ENCODE measurements around the gene PITPNB. TPM values are rescaled to one million over a fixed set of nuclear protein-coding genes. Genes with fewer than 3 reads are reported as not detected.

PITPNB gene
- total and polyA plus RNA-seq, 2 experiments from 2014 or later, result 50.9 to 56.0 TPM

DNA sequence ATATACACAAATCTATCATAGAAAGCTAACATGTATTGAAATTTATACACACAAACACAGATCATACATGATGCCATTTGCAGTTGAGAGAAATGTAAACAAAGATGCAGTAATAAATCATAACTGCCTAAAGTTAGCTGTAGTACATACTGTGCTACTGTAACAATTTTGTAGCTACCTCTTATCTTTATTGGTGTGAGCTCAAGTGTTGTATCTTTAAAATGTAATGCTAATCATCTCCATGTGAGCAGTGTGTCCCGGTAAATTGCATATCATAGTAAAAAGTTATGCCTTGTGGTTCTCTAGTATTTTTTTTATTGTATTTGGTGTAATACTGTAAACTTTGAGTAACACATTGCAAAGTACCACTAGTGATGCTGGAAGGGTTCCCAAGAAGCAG is 16.8 kb upstream of the PITPNB start:
- Histone ChIP-seq H3K9me2 (ENCODE audit: insufficient read depth) (no peaks in the 10 kb centered on the region; the same call in 1 of the 2 replicates), H2AFZ (no peak overlapping the region), H3K27me3 (ENCODE audit: insufficient read depth) (no peaks in the 10 kb centered on the region), H3K4me2 (no peak overlapping the region), H3K79me2 (replicated peaks; ENCODE audit: insufficient read depth) (no peaks in the 10 kb centered on the region; the same call in 1 of the 2 replicates), H3F3A (replicated peaks; ENCODE audit: low read depth) (no peaks in the 10 kb centered on the region), H3K4me1 (ENCODE audit: insufficient read depth) (peaks cover 2% of the 10 kb centered on the region), H3K4me3 (no peak overlapping the region), H4K20me1 (replicated peaks; ENCODE audit: insufficient read depth) (no peaks in the 10 kb centered on the region), H3K36me3 (ENCODE audit: insufficient read depth) (no peaks in the 10 kb centered on the region), H3K27ac (ENCODE audit: low read depth) (no peak overlapping the region)
- Mint-ChIP-seq H3K36me3 (ENCODE audit: low read depth) (peaks cover 16% of the 10 kb centered on the region; the same call in 2 of the 3 replicates), H3K4me3 (no peak overlapping the region), H3K4me1 (peaks cover 10% of the 10 kb centered on the region), H3K27me3 (ENCODE audit: insufficient read depth, low read depth, poor library complexity) (no peaks in the 10 kb centered on the region), H3K9me3 (no peaks in the 10 kb centered on the region; the same call in 2 of the 3 replicates), H3K27ac (no peak overlapping the region)
- ATAC-seq (no peak), DNase-seq (ENCODE audit: low spot score) (no peak)
- no peak for TF ChIP-seq ETS1 (IDR thresholded peaks at IDR 0.05)
- no peak for TF ChIP-seq STAT1 (IDR thresholded peaks at IDR 0.05; ENCODE audit: unreplicated experiment)
- TF ChIP-seq, protein P1, sequence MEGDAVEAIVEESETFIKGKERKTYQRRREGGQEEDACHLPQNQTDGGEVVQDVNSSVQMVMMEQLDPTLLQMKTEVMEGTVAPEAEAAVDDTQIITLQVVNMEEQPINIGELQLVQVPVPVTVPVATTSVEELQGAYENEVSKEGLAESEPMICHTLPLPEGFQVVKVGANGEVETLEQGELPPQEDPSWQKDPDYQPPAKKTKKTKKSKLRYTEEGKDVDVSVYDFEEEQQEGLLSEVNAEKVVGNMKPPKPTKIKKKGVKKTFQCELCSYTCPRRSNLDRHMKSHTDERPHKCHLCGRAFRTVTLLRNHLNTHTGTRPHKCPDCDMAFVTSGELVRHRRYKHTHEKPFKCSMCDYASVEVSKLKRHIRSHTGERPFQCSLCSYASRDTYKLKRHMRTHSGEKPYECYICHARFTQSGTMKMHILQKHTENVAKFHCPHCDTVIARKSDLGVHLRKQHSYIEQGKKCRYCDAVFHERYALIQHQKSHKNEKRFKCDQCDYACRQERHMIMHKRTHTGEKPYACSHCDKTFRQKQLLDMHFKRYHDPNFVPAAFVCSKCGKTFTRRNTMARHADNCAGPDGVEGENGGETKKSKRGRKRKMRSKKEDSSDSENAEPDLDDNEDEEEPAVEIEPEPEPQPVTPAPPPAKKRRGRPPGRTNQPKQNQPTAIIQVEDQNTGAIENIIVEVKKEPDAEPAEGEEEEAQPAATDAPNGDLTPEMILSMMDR (conservative IDR thresholded peaks at IDR 0.05; ENCODE audit: low read depth in 2 of 2), result no peak
- no peak for TF ChIP-seq JUNB (IDR thresholded peaks at IDR 0.05; ENCODE audit: unreplicated experiment)
- TF ChIP-seq CREB1 (CRISPR knock-in tag; IDR thresholded peaks at IDR 0.05; ENCODE audit: low read depth), result no peak
- TF ChIP-seq, protein P2, sequence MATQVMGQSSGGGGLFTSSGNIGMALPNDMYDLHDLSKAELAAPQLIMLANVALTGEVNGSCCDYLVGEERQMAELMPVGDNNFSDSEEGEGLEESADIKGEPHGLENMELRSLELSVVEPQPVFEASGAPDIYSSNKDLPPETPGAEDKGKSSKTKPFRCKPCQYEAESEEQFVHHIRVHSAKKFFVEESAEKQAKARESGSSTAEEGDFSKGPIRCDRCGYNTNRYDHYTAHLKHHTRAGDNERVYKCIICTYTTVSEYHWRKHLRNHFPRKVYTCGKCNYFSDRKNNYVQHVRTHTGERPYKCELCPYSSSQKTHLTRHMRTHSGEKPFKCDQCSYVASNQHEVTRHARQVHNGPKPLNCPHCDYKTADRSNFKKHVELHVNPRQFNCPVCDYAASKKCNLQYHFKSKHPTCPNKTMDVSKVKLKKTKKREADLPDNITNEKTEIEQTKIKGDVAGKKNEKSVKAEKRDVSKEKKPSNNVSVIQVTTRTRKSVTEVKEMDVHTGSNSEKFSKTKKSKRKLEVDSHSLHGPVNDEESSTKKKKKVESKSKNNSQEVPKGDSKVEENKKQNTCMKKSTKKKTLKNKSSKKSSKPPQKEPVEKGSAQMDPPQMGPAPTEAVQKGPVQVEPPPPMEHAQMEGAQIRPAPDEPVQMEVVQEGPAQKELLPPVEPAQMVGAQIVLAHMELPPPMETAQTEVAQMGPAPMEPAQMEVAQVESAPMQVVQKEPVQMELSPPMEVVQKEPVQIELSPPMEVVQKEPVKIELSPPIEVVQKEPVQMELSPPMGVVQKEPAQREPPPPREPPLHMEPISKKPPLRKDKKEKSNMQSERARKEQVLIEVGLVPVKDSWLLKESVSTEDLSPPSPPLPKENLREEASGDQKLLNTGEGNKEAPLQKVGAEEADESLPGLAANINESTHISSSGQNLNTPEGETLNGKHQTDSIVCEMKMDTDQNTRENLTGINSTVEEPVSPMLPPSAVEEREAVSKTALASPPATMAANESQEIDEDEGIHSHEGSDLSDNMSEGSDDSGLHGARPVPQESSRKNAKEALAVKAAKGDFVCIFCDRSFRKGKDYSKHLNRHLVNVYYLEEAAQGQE (IDR thresholded peaks at IDR 0.05; ENCODE audit: unreplicated experiment), result no peak

GRCh38 chr22:27934069-27934468 is 15.0 kb upstream of the PITPNB start:
- no peaks in the 10 kb centered on the region; the same call in 1 of the 2 replicates for H3K9me2 ChIP-seq (ENCODE audit: insufficient read depth)
- no peak overlapping the region for H3K27ac ChIP-seq (ENCODE audit: low read depth)
- H4K20me1 ChIP-seq (replicated peaks; ENCODE audit: insufficient read depth), result no peaks in the 10 kb centered on the region
- H3K4me1 Mint-ChIP-seq, result peaks cover 22% of the 10 kb centered on the region
- no peak overlapping the region for H3K4me3 Mint-ChIP-seq
- no peaks in the 10 kb centered on the region for H3F3A ChIP-seq (replicated peaks; ENCODE audit: low read depth)
- no peak for ATAC-seq
- H3K9me3 Mint-ChIP-seq, result no peaks in the 10 kb centered on the region; the same call in 2 of the 3 replicates
- no peaks in the 10 kb centered on the region for H3K27me3 Mint-ChIP-seq (ENCODE audit: insufficient read depth, low read depth, poor library complexity)
- no peak overlapping the region for H3K4me3 ChIP-seq
- no peak for TF ChIP-seq ZNF331 (CRISPR knock-in tag; IDR thresholded peaks at IDR 0.05; ENCODE audit: low read depth)
- no peak for TF ChIP-seq CREB1 (CRISPR knock-in tag; IDR thresholded peaks at IDR 0.05; ENCODE audit: low read depth)
- H3K4me1 ChIP-seq (ENCODE audit: insufficient read depth), result peaks cover 15% of the 10 kb centered on the region
- H3K27ac Mint-ChIP-seq, result no peak overlapping the region
- no peak for DNase-seq (ENCODE audit: low spot score)
- no peaks in the 10 kb centered on the region for H3K27me3 ChIP-seq (ENCODE audit: insufficient read depth)
- H3K4me2 ChIP-seq, result no peak overlapping the region; the same call in 1 of the 2 replicates
- no peaks in the 10 kb centered on the region for H3K36me3 ChIP-seq (ENCODE audit: insufficient read depth)
- H3K36me3 Mint-ChIP-seq (ENCODE audit: low read depth), result peaks cover 16% of the 10 kb centered on the region; the same call in 2 of the 3 replicates
- H2AFZ ChIP-seq, result no peak overlapping the region
- H3K79me2 ChIP-seq (replicated peaks; ENCODE audit: insufficient read depth), result peaks cover 5% of the 10 kb centered on the region; the same call in 1 of the 2 replicates
